Suppressor macrophage treated with lipopolysaccharide for 1 hour (primary cell): Measurements from ENCODE around the gene FADD.

Experiments
- DNase-seq, 3 donors: peaks; one replicate each; pipeline ENCODE4 v3.0.0-alpha.2; 2020 to 2022

FADD gene

GRCh38 chr11:70240337-70240736, 37.2 kb downstream of the FADD start:
- DNase-seq = no peak

GRCh38 chr11:70241709-70242108, 38.6 kb downstream of the FADD start:
- DNase-seq = no peak

GRCh38 chr11:70242885-70243284, 39.8 kb downstream of the FADD start:
- DNase-seq = no peak

GRCh38 chr11:70243912-70244652, 41.0 kb downstream of the FADD start:
- no peak for DNase-seq

- DNase-seq = peak; percentile 43 to 53 (median 51)
Observed at GRCh38 chr11:70244698-70245097, 41.6 kb downstream of the FADD start.

- no peak for DNase-seq
Observed at GRCh38 chr11:70246196-70246595, 43.1 kb downstream of the FADD start.

- peak; percentile 13 to 28 (median 22) for DNase-seq
Observed at GRCh38 chr11:70247042-70247709, 44.1 kb downstream of the FADD start.

GRCh38 chr11:70247710-70248072, 44.6 kb downstream of the FADD start:
- no peak for DNase-seq

GRCh38 chr11:70250876-70251658, 48.0 kb downstream of the FADD start:
- DNase-seq = no peak

- no peak for DNase-seq
Observed at GRCh38 chr11:70251659-70252321, 48.7 kb downstream of the FADD start.

- DNase-seq = no peak
Observed at GRCh38 chr11:70252844-70253243, 49.7 kb downstream of the FADD start.

- DNase-seq = no peak
Observed at GRCh38 chr11:70255477-70256116, 52.5 kb downstream of the FADD start.
